Neural progenitor cell (in vitro differentiated cells): ENCODE measurements around the gene PURA. TPM values are rescaled to one million over a fixed set of nuclear protein-coding genes. Genes with fewer than 3 reads are reported as not detected.

Experiments used
- DNase-seq: peaks from one replicate; pipeline ENCODE4 v3.0.0-alpha.2; 2016; ENCODE audit warnings: low spot score
- H2AFZ ChIP-seq: fragments of 200-600 bp; sonication (generic); replicated peaks from 2 replicates; pipeline ENCODE4 v1.6.1; 2016; ENCODE audit warnings: antibody characterized with exemption
- H3F3A ChIP-seq: fragments of 200-600 bp; sonication (generic); 2 replicates; pipeline ENCODE4 v1.6.1; 2016; ENCODE audit warnings: antibody characterized with exemption, low read depth
- H3K27ac ChIP-seq: fragments of 200-600 bp; sonication (generic); 2 replicates; pipeline ENCODE4 v1.5.1; 2016; ENCODE audit warnings: mild to moderate bottlenecking
- H3K27me3 ChIP-seq: fragments of 200-600 bp; sonication (generic); 2 replicates; pipeline ENCODE4 v1.6.1; 2016; ENCODE audit warnings: mild to moderate bottlenecking, moderate library complexity
- H3K36me3 ChIP-seq: fragments of 200-600 bp; sonication (generic); 2 replicates; pipeline ENCODE4 v1.5.1; 2016
- H3K4me1 ChIP-seq: fragments of 200-600 bp; sonication (generic); 2 replicates; pipeline ENCODE4 v1.6.1; 2016; ENCODE audit warnings: mixed run types
- H3K4me2 ChIP-seq: fragments of 200-600 bp; sonication (generic); 2 replicates; pipeline ENCODE4 v1.6.1; 2016
- H3K4me3 ChIP-seq: fragments of 200-600 bp; sonication (generic); 2 replicates; pipeline ENCODE4 v1.5.1; 2016
- H3K79me2 ChIP-seq: fragments of 200-600 bp; sonication (generic); 2 replicates; pipeline ENCODE4 v1.6.1; 2016; ENCODE audit warnings: low read depth
- H3K9ac ChIP-seq: fragments of 200-600 bp; sonication (generic); 2 replicates; pipeline ENCODE4 v1.6.1; 2016
- H3K9me3 ChIP-seq: fragments of 200-600 bp; sonication (generic); 2 replicates; pipeline ENCODE4 v1.5.1; 2016; ENCODE audit warnings: low read depth
- H4K20me1 ChIP-seq: fragments of 200-600 bp; sonication (generic); 2 replicates; pipeline ENCODE4 v1.6.1; 2016; ENCODE audit warnings: low read depth
- H3K27ac Mint-ChIP-seq: 3 replicates; pipeline ENCODE4 v1.8.0; 2021; ENCODE audit warnings: mixed read lengths
- H3K27me3 Mint-ChIP-seq: 2 replicates; pipeline ENCODE4 v1.8.0; 2022; ENCODE audit warnings: low read depth, mild to moderate bottlenecking, inconsistent platforms, moderate library complexity, mixed read lengths; ENCODE audit not compliant: insufficient read depth
- H3K36me3 Mint-ChIP-seq: 3 replicates; pipeline ENCODE4 v1.8.0; 2021; ENCODE audit warnings: mixed read lengths
- H3K4me1 Mint-ChIP-seq: 3 replicates; pipeline ENCODE4 v1.8.0; 2021; ENCODE audit warnings: mixed read lengths
- H3K4me3 Mint-ChIP-seq: 3 replicates; pipeline ENCODE4 v1.8.0; 2021; ENCODE audit warnings: mild to moderate bottlenecking, moderate library complexity, mixed read lengths
- H3K9me3 Mint-ChIP-seq: 3 replicates; pipeline ENCODE4 v1.8.0; 2020; ENCODE audit warnings: mixed read lengths
- CTCF ChIP-seq: fragments of 200-600 bp; sonication (generic); IDR thresholded peaks from 2 replicates; pipeline ENCODE4 v1.5.1; 2017; ENCODE audit warnings: antibody characterized with exemption, mild to moderate bottlenecking
- EZH2 ChIP-seq: fragments of 200-600 bp; sonication (generic); IDR thresholded peaks from 2 replicates; pipeline ENCODE4 v1.6.1; 2017; ENCODE audit warnings: antibody characterized with exemption, mild to moderate bottlenecking, moderate library complexity
- EZH2phosphoT487 ChIP-seq: fragments of 200-600 bp; sonication (generic); IDR thresholded peaks from 2 replicates; pipeline ENCODE4 v1.6.1; 2017; ENCODE audit warnings: antibody characterized with exemption
- total RNA-seq: library from RNA; depleted of rRNA; stranded (reverse); fragments of >200 nt; gene quantifications from 2 replicates; pipeline ENCODE4 v1.2.3, GENCODE V29; 2015; ENCODE audit warnings: low replicate concordance

Gene PURA
- total RNA-seq, 1 donor from 2014 or later: 2.6 TPM

GRCh38 chr5:140083120-140083519, 30.8 kb upstream of the PURA start:
- no peaks in the 10 kb centered on the region for H3F3A ChIP-seq
- no peaks in the 10 kb centered on the region for H3K4me1 ChIP-seq
- H3K27me3 Mint-ChIP-seq: peaks cover 9% of the 10 kb centered on the region
- H3K27ac ChIP-seq: no peak overlapping the region
- H3K27ac Mint-ChIP-seq: no peak overlapping the region
- H3K4me2 ChIP-seq: no peak overlapping the region
- no peaks in the 10 kb centered on the region for H3K36me3 Mint-ChIP-seq
- no peak for TF ChIP-seq EZH2phosphoT487
- TF ChIP-seq EZH2: no peak
- no peak for TF ChIP-seq CTCF
- H2AFZ ChIP-seq: no peak overlapping the region
- H3K9me3 ChIP-seq: no peaks in the 10 kb centered on the region
- DNase-seq: no peak
- H3K27me3 ChIP-seq: peaks cover 95% of the 10 kb centered on the region
- H4K20me1 ChIP-seq: no peaks in the 10 kb centered on the region
- no peak overlapping the region for H3K9ac ChIP-seq
- no peaks in the 10 kb centered on the region for H3K4me1 Mint-ChIP-seq
- H3K4me3 Mint-ChIP-seq: no peak overlapping the region
- H3K36me3 ChIP-seq: no peaks in the 10 kb centered on the region
- H3K79me2 ChIP-seq: no peaks in the 10 kb centered on the region
- H3K9me3 Mint-ChIP-seq: no peaks in the 10 kb centered on the region
- H3K4me3 ChIP-seq: no peak overlapping the region

- TF ChIP-seq CTCF (no peak), EZH2phosphoT487 (no peak), EZH2 (no peak)
- no peak overlapping the region for H3K4me3 Mint-ChIP-seq
- H4K20me1 ChIP-seq: no peaks in the 10 kb centered on the region
- no peak overlapping the region for H3K4me2 ChIP-seq
- no peaks in the 10 kb centered on the region for H3K36me3 Mint-ChIP-seq
- H3K79me2 ChIP-seq: no peaks in the 10 kb centered on the region
- H3K27ac ChIP-seq: no peak overlapping the region
- no peaks in the 10 kb centered on the region for H3K9me3 Mint-ChIP-seq
- no peak overlapping the region for H3K9ac ChIP-seq
- H3K9me3 ChIP-seq: no peaks in the 10 kb centered on the region
- peaks cover 89% of the 10 kb centered on the region for H3K27me3 ChIP-seq
- no peaks in the 10 kb centered on the region for H3K4me1 ChIP-seq
- no peak overlapping the region for H3K4me3 ChIP-seq
- DNase-seq: no peak
- no peaks in the 10 kb centered on the region for H3K4me1 Mint-ChIP-seq
- H3K36me3 ChIP-seq: no peaks in the 10 kb centered on the region
- no peak overlapping the region for H3K27ac Mint-ChIP-seq
- peaks cover 11% of the 10 kb centered on the region for H3K27me3 Mint-ChIP-seq
- H3F3A ChIP-seq: no peaks in the 10 kb centered on the region
- H2AFZ ChIP-seq: no peak overlapping the region
These were observed 30.3 kb upstream of the PURA start for GRCh38 chr5:140083650-140084049.

- TF ChIP-seq EZH2 (no peak), EZH2phosphoT487 (no peak), CTCF (no peak)
- no peaks in the 10 kb centered on the region for H3K4me1 Mint-ChIP-seq
- H4K20me1 ChIP-seq: no peaks in the 10 kb centered on the region
- H3K79me2 ChIP-seq: no peaks in the 10 kb centered on the region
- peaks cover 90% of the 10 kb centered on the region for H3K27me3 ChIP-seq
- no peak for DNase-seq
- no peaks in the 10 kb centered on the region for H3K4me1 ChIP-seq
- peaks cover 11% of the 10 kb centered on the region for H3K27me3 Mint-ChIP-seq
- H3K9ac ChIP-seq: no peak overlapping the region
- H3K27ac Mint-ChIP-seq: no peak overlapping the region
- no peaks in the 10 kb centered on the region for H3K9me3 Mint-ChIP-seq
- no peak overlapping the region for H3K4me2 ChIP-seq
- H3F3A ChIP-seq: no peaks in the 10 kb centered on the region
- H3K36me3 ChIP-seq: no peaks in the 10 kb centered on the region
- no peak overlapping the region for H2AFZ ChIP-seq
- no peak overlapping the region for H3K27ac ChIP-seq
- no peak overlapping the region for H3K4me3 ChIP-seq
- no peak overlapping the region for H3K4me3 Mint-ChIP-seq
- no peaks in the 10 kb centered on the region for H3K36me3 Mint-ChIP-seq
- no peaks in the 10 kb centered on the region for H3K9me3 ChIP-seq
These were observed 29.4 kb upstream of the PURA start for GRCh38 chr5:140084541-140084940.
